ENCODE measurements around the gene GRIPAP1.
"Not testable (repeated sequence)": the region's sequence is repeated elsewhere in the genome, so short reads cannot be mapped to it uniquely, and the experiment has no call there.

Gene GRIPAP1

GRCh38 chrX:48996969-48997368 is 5.1 kb downstream of the GRIPAP1 start:
- no peak for DNase-seq (ENCODE audit: low spot score)

- DNase-seq (ENCODE audit: low spot score): no peak
Measured at GRCh38 chrX:48992341-48992740, 9.7 kb downstream of the GRIPAP1 start.

GRCh38 chrX:48989483-48989882 is 12.6 kb downstream of the GRIPAP1 start:
- DNase-seq (ENCODE audit: low spot score): no peak

- no peak for DNase-seq (ENCODE audit: low spot score)
Measured at GRCh38 chrX:48983896-48984295, 18.2 kb downstream of the GRIPAP1 start.

- DNase-seq (ENCODE audit: low spot score): no peak
Measured at GRCh38 chrX:48983081-48983480, 19.0 kb downstream of the GRIPAP1 start.

GRCh38 chrX:48981178-48981577 is 20.9 kb downstream of the GRIPAP1 start:
- DNase-seq (ENCODE audit: low spot score): no peak

- not testable (repeated sequence) for DNase-seq (ENCODE audit: low spot score)
Measured at GRCh38 chrX:48980341-48980740, 21.7 kb downstream of the GRIPAP1 start.

- no peak for DNase-seq (ENCODE audit: low spot score)
Measured at GRCh38 chrX:48978226-48978625, 23.8 kb downstream of the GRIPAP1 start.

GRCh38 chrX:48976086-48976485 is 26.0 kb downstream of the GRIPAP1 start:
- no peak for DNase-seq (ENCODE audit: low spot score)

GRCh38 chrX:48975541-48975940 is 26.5 kb downstream of the GRIPAP1 start:
- DNase-seq (ENCODE audit: low spot score): no peak

GRCh38 chrX:48975041-48975440 is 27.0 kb downstream of the GRIPAP1 start:
- no peak for DNase-seq (ENCODE audit: low spot score)

- DNase-seq (ENCODE audit: low spot score): no peak
Measured at GRCh38 chrX:48974574-48974973, 27.5 kb downstream of the GRIPAP1 start.

- DNase-seq (ENCODE audit: low spot score): no peak
Measured at GRCh38 chrX:48974033-48974432, 28.0 kb downstream of the GRIPAP1 start.

- DNase-seq (ENCODE audit: low spot score): peak; percentile 45
Measured at GRCh38 chrX:48972220-48973164, 29.6 kb downstream of the GRIPAP1 start.

GRCh38 chrX:48971249-48972219 is 30.5 kb downstream of the GRIPAP1 start, which contains the start of gene KCND1:
Gene KCND1 (minus strand): TSS chrX:48971844. CDS start chrX:48970271, 1,573 bp downstream.
- DNase-seq (ENCODE audit: low spot score): peak; percentile 27

- DNase-seq (ENCODE audit: low spot score): no peak
Measured at GRCh38 chrX:48969471-48969870, 32.6 kb downstream of the GRIPAP1 start.

GRCh38 chrX:48968377-48968776 is 33.7 kb downstream of the GRIPAP1 start:
- DNase-seq (ENCODE audit: low spot score): no peak

GRCh38 chrX:48966796-48967579 is 35.1 kb downstream of the GRIPAP1 start:
- DNase-seq (ENCODE audit: low spot score): peak; percentile 45

- no peak for DNase-seq (ENCODE audit: low spot score)
Measured at GRCh38 chrX:48965959-48966358, 36.1 kb downstream of the GRIPAP1 start.

- no peak for DNase-seq (ENCODE audit: low spot score)
Measured at GRCh38 chrX:48961585-48962091, 40.4 kb downstream of the GRIPAP1 start.

- no peak for DNase-seq (ENCODE audit: low spot score)
Measured at GRCh38 chrX:48960291-48960690, 41.8 kb downstream of the GRIPAP1 start.

Data from AG20443 (cell line).